OCI-LY3 (cell line): ENCODE results near the gene SLC44A3.

Source experiments
- EZH2phosphoT487 ChIP-seq: fragments of 200-600 bp; shearing (Covaris generic); IDR thresholded peaks from 2 replicates; pipeline ENCODE4 v1.6.1; 2018; ENCODE audit warnings: antibody characterized with exemption, mixed run types, low read depth
- TF ChIP-seq, protein P1 (sequence below): fragments of 200-600, 300-600 bp; sonication (generic); IDR thresholded peaks from 2 replicates; pipeline ENCODE4 v1.5.1; 2014; ENCODE audit warnings: antibody characterized with exemption, low read length, low read depth

DNA sequence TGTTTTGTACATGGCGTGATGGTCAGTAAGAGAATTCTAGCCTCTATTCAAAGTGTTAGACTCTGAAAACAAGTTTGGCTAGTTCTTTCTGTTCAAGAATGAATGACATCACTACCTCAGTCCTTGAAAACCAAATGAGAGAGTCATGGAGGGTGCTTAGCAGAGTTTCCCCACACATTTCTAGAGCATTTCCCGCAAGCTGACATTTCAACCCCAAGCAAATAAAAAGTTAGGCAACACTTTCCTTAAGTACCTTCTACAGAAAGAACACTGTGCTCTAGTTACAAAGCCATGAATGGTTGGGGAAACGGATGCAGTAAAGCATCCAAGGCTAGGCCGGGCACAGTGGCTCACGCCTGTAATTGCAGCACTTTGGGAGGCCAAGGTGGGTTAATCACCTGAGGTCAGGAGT lies 47.9 kb upstream of the SLC44A3 start:
- TF ChIP-seq, protein P1, sequence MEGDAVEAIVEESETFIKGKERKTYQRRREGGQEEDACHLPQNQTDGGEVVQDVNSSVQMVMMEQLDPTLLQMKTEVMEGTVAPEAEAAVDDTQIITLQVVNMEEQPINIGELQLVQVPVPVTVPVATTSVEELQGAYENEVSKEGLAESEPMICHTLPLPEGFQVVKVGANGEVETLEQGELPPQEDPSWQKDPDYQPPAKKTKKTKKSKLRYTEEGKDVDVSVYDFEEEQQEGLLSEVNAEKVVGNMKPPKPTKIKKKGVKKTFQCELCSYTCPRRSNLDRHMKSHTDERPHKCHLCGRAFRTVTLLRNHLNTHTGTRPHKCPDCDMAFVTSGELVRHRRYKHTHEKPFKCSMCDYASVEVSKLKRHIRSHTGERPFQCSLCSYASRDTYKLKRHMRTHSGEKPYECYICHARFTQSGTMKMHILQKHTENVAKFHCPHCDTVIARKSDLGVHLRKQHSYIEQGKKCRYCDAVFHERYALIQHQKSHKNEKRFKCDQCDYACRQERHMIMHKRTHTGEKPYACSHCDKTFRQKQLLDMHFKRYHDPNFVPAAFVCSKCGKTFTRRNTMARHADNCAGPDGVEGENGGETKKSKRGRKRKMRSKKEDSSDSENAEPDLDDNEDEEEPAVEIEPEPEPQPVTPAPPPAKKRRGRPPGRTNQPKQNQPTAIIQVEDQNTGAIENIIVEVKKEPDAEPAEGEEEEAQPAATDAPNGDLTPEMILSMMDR, result no peak
- TF ChIP-seq EZH2phosphoT487, result no peak
